ENCODE measurements around the gene RGS19. TPM values are rescaled to one million over a fixed set of nuclear protein-coding genes. Genes with fewer than 3 reads are reported as not detected.

The RGS19 gene
- total RNA-seq, 1 experiment from 2014 or later = 17.2 TPM

GRCh38 chr20:64062276-64062595 is 17.1 kb downstream of the RGS19 start:
- no TSS peak for BruUV-seq (replicated peaks)
- H3K27me3 Mint-ChIP-seq (ENCODE audit: unreplicated experiment) = no peaks in the 10 kb centered on the region
- H3K36me3 Mint-ChIP-seq (ENCODE audit: insufficient read depth, unreplicated experiment) = peaks cover 45% of the 10 kb centered on the region

GRCh38 chr20:64058536-64058935 is 20.8 kb downstream of the RGS19 start:
- CTCF ChIA-PET = no interaction called here
- no peaks in the 10 kb centered on the region for H3K9me3 Mint-ChIP-seq (ENCODE audit: low read depth, unreplicated experiment)
- peaks cover 27% of the 10 kb centered on the region for H3K4me1 Mint-ChIP-seq (ENCODE audit: low read depth, unreplicated experiment)
- H3K27me3 Mint-ChIP-seq (ENCODE audit: unreplicated experiment) = peaks cover 25% of the 10 kb centered on the region
- peak overlapping the region; percentile 49 for H3K4me3 Mint-ChIP-seq (ENCODE audit: low read depth, unreplicated experiment)
- TF ChIP-seq, protein P1, sequence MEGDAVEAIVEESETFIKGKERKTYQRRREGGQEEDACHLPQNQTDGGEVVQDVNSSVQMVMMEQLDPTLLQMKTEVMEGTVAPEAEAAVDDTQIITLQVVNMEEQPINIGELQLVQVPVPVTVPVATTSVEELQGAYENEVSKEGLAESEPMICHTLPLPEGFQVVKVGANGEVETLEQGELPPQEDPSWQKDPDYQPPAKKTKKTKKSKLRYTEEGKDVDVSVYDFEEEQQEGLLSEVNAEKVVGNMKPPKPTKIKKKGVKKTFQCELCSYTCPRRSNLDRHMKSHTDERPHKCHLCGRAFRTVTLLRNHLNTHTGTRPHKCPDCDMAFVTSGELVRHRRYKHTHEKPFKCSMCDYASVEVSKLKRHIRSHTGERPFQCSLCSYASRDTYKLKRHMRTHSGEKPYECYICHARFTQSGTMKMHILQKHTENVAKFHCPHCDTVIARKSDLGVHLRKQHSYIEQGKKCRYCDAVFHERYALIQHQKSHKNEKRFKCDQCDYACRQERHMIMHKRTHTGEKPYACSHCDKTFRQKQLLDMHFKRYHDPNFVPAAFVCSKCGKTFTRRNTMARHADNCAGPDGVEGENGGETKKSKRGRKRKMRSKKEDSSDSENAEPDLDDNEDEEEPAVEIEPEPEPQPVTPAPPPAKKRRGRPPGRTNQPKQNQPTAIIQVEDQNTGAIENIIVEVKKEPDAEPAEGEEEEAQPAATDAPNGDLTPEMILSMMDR (IDR thresholded peaks at IDR 0.05; ENCODE audit: unreplicated experiment) = no peak
- intact Hi-C loops (cut with micrococcal nuclease; ENCODE audit: unreplicated experiment) = loop anchor here (10.0 kb wide), 1 partner anchor 164 kb away; the partner anchor contains the start of gene DNAJC5
- DNase-seq = peak; percentile 50
- BruUV-seq (replicated peaks) = no TSS peak
- peaks cover 17% of the 10 kb centered on the region for H3K36me3 Mint-ChIP-seq (ENCODE audit: insufficient read depth, unreplicated experiment)
- no peak overlapping the region for H3K27ac Mint-ChIP-seq (ENCODE audit: unreplicated experiment)

More at GRCh38 chr20:64062276-64062595, 17.1 kb downstream of the RGS19 start:
- CTCF ChIA-PET = interaction anchor here (1.0 to 1.6 kb wide), 4 partner anchors 9 to 24 kb away, joined by 3 to 7 read pairs (median 6); partner anchors contain the start of gene LKAAEAR1
- TF ChIP-seq, protein P1 (IDR thresholded peaks at IDR 0.05; ENCODE audit: unreplicated experiment) = no peak
- Mint-ChIP-seq H3K4me3 (ENCODE audit: low read depth, unreplicated experiment) (peak overlapping the region; percentile 72), H3K4me1 (ENCODE audit: low read depth, unreplicated experiment) (peaks cover 61% of the 10 kb centered on the region), H3K9me3 (ENCODE audit: low read depth, unreplicated experiment) (no peaks in the 10 kb centered on the region), H3K27ac (ENCODE audit: unreplicated experiment) (peak overlapping the region; percentile 12)
- DNase-seq = no peak
- intact Hi-C loops (cut with micrococcal nuclease; ENCODE audit: unreplicated experiment) = no loop called here

DNA sequence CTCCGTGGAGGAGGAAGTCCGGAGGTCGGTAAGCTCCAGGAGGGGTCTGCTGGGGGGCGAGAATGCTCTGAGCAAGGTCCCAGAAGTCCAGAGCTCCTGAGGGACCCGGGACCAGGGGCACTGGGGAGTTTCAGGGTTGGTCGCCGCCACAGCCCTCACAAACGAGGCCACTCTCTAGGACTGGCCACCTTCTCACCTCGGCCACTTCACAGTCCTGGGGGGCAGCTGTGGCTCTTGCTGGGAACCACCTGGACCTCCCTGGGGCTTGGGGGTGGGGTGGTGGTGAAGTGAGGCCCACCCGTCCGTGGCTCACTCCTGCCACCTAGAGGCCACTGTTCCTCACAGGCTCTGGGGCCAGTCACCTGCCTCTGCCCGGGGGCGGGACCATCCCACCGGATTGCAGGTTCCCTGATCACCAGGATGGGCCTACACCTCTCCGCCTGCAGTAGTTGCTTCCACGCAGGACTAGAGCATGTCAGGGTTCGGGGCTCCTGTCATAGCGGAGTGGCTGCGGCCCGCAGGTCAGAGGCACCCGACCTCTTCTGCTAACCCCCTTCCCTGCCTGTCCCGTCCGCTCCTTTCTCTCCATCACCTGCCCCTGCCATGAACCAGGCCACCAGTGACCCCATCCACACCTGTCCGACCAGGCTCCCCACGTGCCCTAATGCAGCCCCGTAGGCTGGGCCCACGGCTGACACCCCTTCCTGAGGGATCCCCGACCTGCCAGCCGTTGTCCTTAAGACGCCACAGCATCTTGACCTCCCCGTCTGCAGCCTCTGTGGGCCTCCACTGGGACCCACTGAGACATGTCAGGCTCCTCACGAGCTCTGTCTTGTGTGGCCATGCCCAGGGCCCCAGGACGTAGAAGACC is 21.5 kb downstream of the RGS19 start:
- BruUV-seq (replicated peaks) = no TSS peak
- H3K9me3 Mint-ChIP-seq (ENCODE audit: low read depth, unreplicated experiment) = no peaks in the 10 kb centered on the region
- H3K36me3 Mint-ChIP-seq (ENCODE audit: insufficient read depth, unreplicated experiment) = peaks cover 10% of the 10 kb centered on the region
- peaks cover 25% of the 10 kb centered on the region for H3K4me1 Mint-ChIP-seq (ENCODE audit: low read depth, unreplicated experiment)
- intact Hi-C loops (cut with micrococcal nuclease; ENCODE audit: unreplicated experiment) = loop anchor here (10.0 kb wide), 1 partner anchor 163 kb away; the partner anchor contains the start of gene DNAJC5
- CTCF ChIA-PET = interaction anchor here (0.6 to 2.7 kb wide), 3 partner anchors 19 to 488 kb away, joined by 3 to 13 read pairs (median 7); partner anchors contain the start of gene PRPF6
- TF ChIP-seq, protein P1 (IDR thresholded peaks at IDR 0.05; ENCODE audit: unreplicated experiment) = peak; percentile 93
- peaks cover 32% of the 10 kb centered on the region for H3K27me3 Mint-ChIP-seq (ENCODE audit: unreplicated experiment)
- H3K27ac Mint-ChIP-seq (ENCODE audit: unreplicated experiment) = no peak overlapping the region
- DNase-seq = peak; percentile 96
- H3K4me3 Mint-ChIP-seq (ENCODE audit: low read depth, unreplicated experiment) = peak overlapping the region; percentile 49

GRCh38 chr20:64056889-64057627 is 22.3 kb downstream of the RGS19 start:
- Mint-ChIP-seq H3K27me3 (ENCODE audit: unreplicated experiment) (peaks cover 40% of the 10 kb centered on the region), H3K4me3 (ENCODE audit: low read depth, unreplicated experiment) (no peak overlapping the region), H3K4me1 (ENCODE audit: low read depth, unreplicated experiment) (peaks cover 19% of the 10 kb centered on the region), H3K36me3 (ENCODE audit: insufficient read depth, unreplicated experiment) (peaks cover 2% of the 10 kb centered on the region), H3K9me3 (ENCODE audit: low read depth, unreplicated experiment) (no peaks in the 10 kb centered on the region), H3K27ac (ENCODE audit: unreplicated experiment) (no peak overlapping the region)
- TF ChIP-seq, protein P1 (IDR thresholded peaks at IDR 0.05; ENCODE audit: unreplicated experiment) = no peak
- no peak for DNase-seq
- no TSS peak for BruUV-seq (replicated peaks)
- intact Hi-C loops (cut with micrococcal nuclease; ENCODE audit: unreplicated experiment) = loop anchor here (10.0 kb wide), 1 partner anchor 162 kb away; the partner anchor contains the start of gene DNAJC5
- CTCF ChIA-PET = interaction anchor here (0.6 to 2.7 kb wide), 3 partner anchors 18 to 487 kb away, joined by 3 to 13 read pairs (median 7); partner anchors contain the start of gene PRPF6
